ENCODE measurements around the gene ITPR1.

The ITPR1 gene

DNA sequence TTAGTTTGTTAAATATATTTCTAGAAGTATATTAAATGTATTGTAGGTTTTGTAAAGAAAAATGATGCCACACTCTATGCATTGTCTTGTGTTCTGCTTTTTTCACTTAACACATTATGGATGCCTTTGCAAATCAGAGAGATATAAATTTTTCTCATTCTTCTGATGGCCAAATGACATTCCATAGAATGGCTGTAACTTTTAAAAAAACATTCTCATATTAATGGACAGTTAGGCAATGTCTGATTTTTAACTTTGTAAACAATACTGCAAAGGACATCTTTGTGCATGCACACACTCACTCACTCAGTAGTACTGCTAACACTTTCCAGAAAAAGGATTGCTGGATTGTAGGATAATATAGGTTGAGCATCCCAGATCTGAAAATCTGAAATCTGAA lies 195.9 kb downstream of the ITPR1 start:
- DNase-seq (ENCODE audit: low spot score in 2 of 2) = no peak
- in situ Hi-C loops (cut with MboI; ENCODE audit: low sequenced_read_pairs) = no loop called here
- H3K4me1 ChIP-seq = peaks cover 7% of the 10 kb centered on the region; the same call in 1 of the 2 replicates
- no peaks in the 10 kb centered on the region for H3K27me3 ChIP-seq (ENCODE audit: low read depth)
- H3K4me3 ChIP-seq = no peak overlapping the region
- no peaks in the 10 kb centered on the region for H3K9me3 ChIP-seq
- no peaks in the 10 kb centered on the region for H3K36me3 ChIP-seq (replicated peaks)

DNA sequence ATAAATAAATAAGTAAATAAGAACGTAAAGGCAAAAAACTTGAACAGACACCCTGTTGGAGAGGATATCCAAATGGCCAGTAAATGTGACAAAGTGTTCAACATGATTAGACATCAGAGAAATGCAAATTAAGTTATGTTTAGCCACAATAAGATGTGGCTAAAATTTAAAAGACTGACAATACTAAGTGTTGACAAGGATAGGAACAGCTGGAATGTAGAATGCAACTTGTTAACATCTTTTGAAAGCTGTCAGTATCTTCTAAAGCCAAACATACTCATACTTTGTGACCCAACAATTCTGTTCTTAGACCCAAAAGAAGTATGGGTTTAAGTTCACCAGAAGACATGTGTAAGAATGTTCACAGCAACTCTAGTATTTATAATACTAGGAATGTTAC lies 197.1 kb downstream of the ITPR1 start:
- H3K36me3 ChIP-seq (replicated peaks) = no peaks in the 10 kb centered on the region
- H3K4me3 ChIP-seq = no peak overlapping the region
- DNase-seq (ENCODE audit: low spot score in 2 of 2) = no peak
- in situ Hi-C loops (cut with MboI; ENCODE audit: low sequenced_read_pairs) = no loop called here
- peaks cover 7% of the 10 kb centered on the region; the same call in 1 of the 2 replicates for H3K4me1 ChIP-seq
- H3K9me3 ChIP-seq = no peaks in the 10 kb centered on the region
- H3K27me3 ChIP-seq (ENCODE audit: low read depth) = no peaks in the 10 kb centered on the region

DNA sequence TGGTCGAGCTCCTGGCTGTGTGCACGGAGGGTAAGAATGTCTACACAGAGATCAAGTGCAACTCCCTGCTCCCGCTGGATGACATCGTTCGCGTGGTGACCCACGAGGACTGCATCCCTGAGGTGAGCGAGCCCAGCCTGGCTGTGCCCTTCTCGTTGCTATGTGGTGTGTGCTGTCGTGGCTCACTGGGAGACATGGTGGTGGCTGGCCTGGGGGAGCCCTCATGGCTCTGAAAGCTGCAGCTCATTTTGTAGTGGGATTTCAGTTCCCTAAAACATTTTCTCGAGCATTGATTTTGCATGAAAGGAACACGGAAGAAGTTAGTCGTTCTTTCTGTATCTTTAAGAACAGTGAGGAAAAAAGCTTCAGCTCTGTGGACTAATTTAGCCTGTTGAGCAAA lies 200.5 kb downstream of the ITPR1 start:
- in situ Hi-C loops (cut with MboI; ENCODE audit: low sequenced_read_pairs) = no loop called here
- Histone ChIP-seq H3K4me1 (no peaks in the 10 kb centered on the region), H3K36me3 (replicated peaks) (no peaks in the 10 kb centered on the region), H3K27me3 (ENCODE audit: low read depth) (no peaks in the 10 kb centered on the region), H3K9me3 (no peaks in the 10 kb centered on the region), H3K4me3 (no peak overlapping the region)
- DNase-seq (ENCODE audit: low spot score in 2 of 2) = no peak

DNA sequence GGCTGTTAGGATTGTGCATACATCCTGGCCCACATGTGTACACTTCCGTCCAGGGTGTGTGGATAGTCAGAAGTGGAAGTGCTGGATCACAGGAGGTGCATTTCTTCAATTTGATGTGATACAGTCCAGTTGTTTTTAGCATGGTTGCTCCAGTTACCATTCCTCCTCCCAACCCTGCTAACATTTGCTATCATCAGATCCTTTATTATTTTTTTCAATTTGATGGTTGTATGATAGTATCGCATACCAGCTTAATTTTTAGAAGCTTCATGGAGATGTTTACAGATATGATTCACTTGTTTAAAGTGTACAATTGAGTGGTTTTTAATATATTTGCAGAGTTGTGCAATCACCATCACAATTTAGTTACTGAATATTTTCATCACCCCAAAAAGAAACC lies 202.7 kb downstream of the ITPR1 start:
- H3K36me3 ChIP-seq (replicated peaks) = no peaks in the 10 kb centered on the region

DNA sequence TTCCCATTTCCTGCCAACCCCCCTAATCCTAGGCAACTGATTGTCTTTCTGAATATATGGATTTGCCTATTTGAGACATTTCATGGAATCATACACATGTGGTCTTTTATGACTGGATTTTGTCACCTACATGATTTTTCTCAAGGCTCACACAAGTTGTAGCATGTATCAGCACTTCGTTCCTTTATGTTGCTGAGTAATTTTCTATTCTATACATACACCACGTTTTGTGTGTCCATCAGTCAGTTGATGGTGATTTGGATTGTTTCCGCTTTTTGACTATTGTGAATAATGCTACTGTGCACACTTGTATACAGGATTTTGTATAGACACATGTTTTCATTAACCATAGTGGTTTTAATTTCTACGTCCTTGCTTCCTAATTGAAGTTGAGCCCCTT lies 203.1 kb downstream of the ITPR1 start:
- DNase-seq (ENCODE audit: low spot score in 2 of 2) = no peak
- Histone ChIP-seq H3K4me1 (no peaks in the 10 kb centered on the region), H3K9me3 (no peaks in the 10 kb centered on the region), H3K36me3 (replicated peaks) (no peaks in the 10 kb centered on the region), H3K4me3 (no peak overlapping the region), H3K27me3 (ENCODE audit: low read depth) (no peaks in the 10 kb centered on the region)
- in situ Hi-C loops (cut with MboI; ENCODE audit: low sequenced_read_pairs) = no loop called here

More for the DNA sequence above, 202.7 kb downstream of the ITPR1 start:
- in situ Hi-C loops (cut with MboI; ENCODE audit: low sequenced_read_pairs) = no loop called here
- DNase-seq (ENCODE audit: low spot score in 2 of 2) = no peak
- no peaks in the 10 kb centered on the region for H3K27me3 ChIP-seq (ENCODE audit: low read depth)
- H3K4me3 ChIP-seq = no peak overlapping the region
- no peaks in the 10 kb centered on the region for H3K9me3 ChIP-seq
- no peaks in the 10 kb centered on the region for H3K4me1 ChIP-seq

DNA sequence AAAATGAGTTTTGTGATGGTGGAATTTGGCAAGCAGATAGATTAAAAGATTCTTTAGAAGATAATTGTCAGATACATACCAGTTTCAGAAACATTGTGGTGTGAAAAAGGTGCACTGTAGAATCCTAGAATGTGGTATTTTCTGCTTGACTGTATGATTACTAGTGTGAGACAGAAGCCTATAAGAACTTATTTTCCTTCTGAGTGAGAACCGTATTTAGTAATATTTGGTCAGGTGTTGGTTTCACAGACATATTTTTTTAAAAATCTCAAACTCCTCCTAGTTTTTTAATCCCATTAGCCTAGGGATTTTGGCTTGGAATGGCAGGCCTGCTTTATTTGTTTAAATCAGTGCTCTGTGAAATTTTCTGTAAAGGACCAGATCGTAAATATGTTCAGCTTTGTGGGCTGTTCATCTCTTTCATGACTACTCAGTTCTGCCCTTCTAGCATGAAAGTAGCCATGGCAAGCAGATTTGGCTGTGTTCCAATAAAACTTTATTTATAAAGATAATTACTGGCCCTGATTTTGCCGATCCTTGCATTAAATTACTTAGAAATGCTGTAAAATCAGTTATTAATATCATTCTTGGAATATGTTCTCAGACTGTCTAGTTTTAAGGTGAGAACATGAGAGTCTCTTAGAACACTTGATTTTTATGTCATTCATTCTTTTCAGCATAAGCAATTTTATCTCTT lies 205.1 kb downstream of the ITPR1 start:
- Histone ChIP-seq H3K36me3 (replicated peaks) (no peaks in the 10 kb centered on the region), H3K4me1 (no peaks in the 10 kb centered on the region), H3K27me3 (ENCODE audit: low read depth) (no peaks in the 10 kb centered on the region), H3K9me3 (no peaks in the 10 kb centered on the region), H3K4me3 (no peak overlapping the region)
- DNase-seq (ENCODE audit: low spot score in 2 of 2) = no peak
- in situ Hi-C loops (cut with MboI; ENCODE audit: low sequenced_read_pairs) = no loop called here

DNA sequence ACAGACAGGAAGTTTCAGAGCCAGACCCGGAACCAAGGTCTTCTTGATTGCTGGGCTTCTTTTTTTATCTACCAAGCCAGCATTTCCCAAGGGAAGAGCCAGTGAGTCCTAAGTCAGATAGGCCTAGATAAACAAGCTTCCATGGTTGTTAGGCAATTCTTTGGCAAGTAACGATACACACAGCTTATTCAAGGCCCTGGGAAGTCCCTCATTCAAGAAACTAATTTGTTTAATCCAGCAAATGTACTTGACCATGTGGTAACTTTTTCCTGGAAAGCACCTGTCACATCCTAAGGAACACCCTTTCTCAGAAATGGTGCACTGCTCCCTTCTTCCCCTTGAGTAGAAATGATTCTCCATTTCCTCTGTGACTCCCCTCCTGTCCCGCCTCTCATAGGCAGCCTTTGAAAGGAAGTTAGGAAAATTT lies 209.9 kb downstream of the ITPR1 start:
- H3K4me3 ChIP-seq = no peak overlapping the region
- no peak for DNase-seq (ENCODE audit: low spot score in 2 of 2)
- H3K9me3 ChIP-seq = no peaks in the 10 kb centered on the region
- H3K27me3 ChIP-seq (ENCODE audit: low read depth) = no peaks in the 10 kb centered on the region
- H3K36me3 ChIP-seq (replicated peaks) = no peaks in the 10 kb centered on the region
- H3K4me1 ChIP-seq = no peaks in the 10 kb centered on the region
- in situ Hi-C loops (cut with MboI; ENCODE audit: low sequenced_read_pairs) = no loop called here

DNA sequence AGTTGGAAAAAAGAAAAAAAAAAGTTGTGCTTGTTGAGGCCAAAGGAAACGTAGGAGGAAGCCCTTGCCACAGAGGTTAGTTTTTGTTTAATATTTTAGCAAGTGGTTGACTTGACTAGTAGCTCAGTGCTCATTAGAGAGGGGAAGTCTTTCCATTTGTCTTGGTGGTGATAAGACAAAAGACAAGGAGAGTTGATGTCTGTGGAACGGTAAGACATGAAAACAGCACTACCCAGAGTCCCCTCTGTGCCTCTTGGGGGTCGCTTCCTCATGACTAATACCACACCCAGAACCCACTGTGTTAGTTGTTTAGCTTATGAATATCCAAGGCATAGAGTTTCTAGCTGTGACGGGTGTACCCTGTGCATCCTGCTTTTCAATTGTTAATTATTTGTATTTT lies 211.4 kb downstream of the ITPR1 start:
- no peak for DNase-seq (ENCODE audit: low spot score in 2 of 2)
- Histone ChIP-seq H3K9me3 (no peaks in the 10 kb centered on the region), H3K4me3 (no peak overlapping the region), H3K36me3 (replicated peaks) (no peaks in the 10 kb centered on the region), H3K4me1 (no peaks in the 10 kb centered on the region), H3K27me3 (ENCODE audit: low read depth) (no peaks in the 10 kb centered on the region)
- in situ Hi-C loops (cut with MboI; ENCODE audit: low sequenced_read_pairs) = no loop called here

DNA sequence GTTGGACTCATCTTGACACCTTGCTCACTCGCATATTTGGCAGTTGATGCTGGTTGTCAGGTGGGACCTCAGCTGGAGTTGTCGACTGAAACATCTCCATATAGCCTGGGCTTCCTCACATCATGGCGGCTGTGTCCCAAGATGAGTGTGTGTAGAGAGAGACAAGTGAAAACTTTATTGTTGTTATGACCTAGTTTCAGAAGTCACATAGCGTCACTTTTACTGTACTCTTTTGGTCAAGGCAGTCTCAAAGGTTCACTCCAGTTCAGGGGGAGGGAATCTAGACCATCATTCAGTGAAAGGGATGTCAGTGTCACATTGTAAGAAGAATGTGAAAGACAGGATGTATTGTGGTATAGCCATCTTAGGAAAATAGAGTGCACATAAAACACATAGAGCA lies 214.2 kb downstream of the ITPR1 start:
- H3K27me3 ChIP-seq (ENCODE audit: low read depth) = no peaks in the 10 kb centered on the region
- H3K9me3 ChIP-seq = no peaks in the 10 kb centered on the region
- no peaks in the 10 kb centered on the region for H3K4me1 ChIP-seq
- no peaks in the 10 kb centered on the region for H3K36me3 ChIP-seq (replicated peaks)
- no peak overlapping the region for H3K4me3 ChIP-seq
- in situ Hi-C loops (cut with MboI; ENCODE audit: low sequenced_read_pairs) = no loop called here
- no peak for DNase-seq (ENCODE audit: low spot score in 2 of 2)

DNA sequence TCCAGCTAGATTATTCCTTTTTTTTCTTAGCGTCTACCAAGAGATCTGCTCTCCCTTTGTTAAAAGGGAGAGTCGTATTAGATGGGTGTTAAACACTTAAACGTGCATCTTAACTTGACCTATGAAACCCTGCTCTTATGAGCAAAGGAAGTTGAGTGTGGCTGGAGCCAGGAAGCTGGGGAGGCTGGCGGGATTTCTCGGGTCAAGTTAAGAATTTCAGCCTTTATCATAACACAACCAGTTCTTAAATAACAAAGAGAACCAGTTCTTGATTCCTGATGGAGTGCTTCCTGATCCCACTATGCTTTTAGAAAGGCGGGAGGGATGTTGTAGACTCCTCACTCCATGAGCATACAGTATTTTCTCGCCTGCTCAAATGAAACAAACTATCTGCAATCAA lies 215.1 kb downstream of the ITPR1 start:
- no peak for DNase-seq (ENCODE audit: low spot score in 2 of 2)
- H3K4me1 ChIP-seq = no peaks in the 10 kb centered on the region
- in situ Hi-C loops (cut with MboI; ENCODE audit: low sequenced_read_pairs) = no loop called here
- no peak overlapping the region for H3K4me3 ChIP-seq
- no peaks in the 10 kb centered on the region for H3K9me3 ChIP-seq
- H3K36me3 ChIP-seq (replicated peaks) = no peaks in the 10 kb centered on the region
- H3K27me3 ChIP-seq (ENCODE audit: low read depth) = no peaks in the 10 kb centered on the region

DNA sequence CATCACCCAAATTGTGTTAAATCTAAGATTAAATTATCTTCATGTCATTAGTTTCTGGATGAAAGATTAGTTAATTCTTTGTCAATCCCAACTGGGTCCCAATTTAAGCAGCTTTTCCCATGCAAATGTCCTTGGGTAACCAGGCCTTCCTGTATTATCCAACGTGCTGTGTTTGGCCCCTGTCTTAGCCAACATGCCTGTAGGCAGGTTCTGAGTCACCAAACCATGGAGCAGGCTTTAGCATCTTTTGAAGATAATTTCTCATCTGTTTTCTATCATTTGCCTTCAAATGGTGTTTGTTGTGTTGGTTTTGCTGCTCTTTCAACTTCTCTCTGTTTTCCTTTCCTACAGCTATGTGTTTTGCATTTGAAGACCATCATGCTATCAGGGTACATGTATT lies 216.2 kb downstream of the ITPR1 start:
- H3K36me3 ChIP-seq (replicated peaks) = no peaks in the 10 kb centered on the region
- H3K9me3 ChIP-seq = no peaks in the 10 kb centered on the region
- H3K27me3 ChIP-seq (ENCODE audit: low read depth) = no peaks in the 10 kb centered on the region
- H3K4me3 ChIP-seq = no peak overlapping the region
- H3K4me1 ChIP-seq = no peaks in the 10 kb centered on the region
- in situ Hi-C loops (cut with MboI; ENCODE audit: low sequenced_read_pairs) = no loop called here
- DNase-seq (ENCODE audit: low spot score in 2 of 2) = no peak

DNA sequence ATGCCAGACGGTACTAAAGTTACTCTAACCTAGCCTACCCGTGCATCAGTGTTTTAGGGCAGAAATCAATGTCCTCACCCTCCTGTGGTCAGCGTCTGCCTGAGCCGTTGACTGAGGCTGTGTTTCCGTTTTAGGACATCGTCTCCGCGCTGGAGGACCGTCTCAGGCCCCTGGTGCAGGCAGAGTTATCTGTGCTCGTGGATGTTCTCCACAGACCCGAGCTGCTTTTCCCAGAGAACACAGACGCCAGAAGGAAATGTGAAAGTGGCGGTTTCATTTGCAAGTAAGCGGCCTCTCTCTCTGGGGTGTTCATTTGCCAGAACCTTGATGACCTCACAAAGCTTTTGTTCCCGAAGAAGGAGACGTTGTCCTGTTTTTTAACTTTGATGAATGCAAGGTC lies 217.0 kb downstream of the ITPR1 start:
- Histone ChIP-seq H3K36me3 (replicated peaks) (no peaks in the 10 kb centered on the region), H3K9me3 (no peaks in the 10 kb centered on the region)
- in situ Hi-C loops (cut with MboI; ENCODE audit: low sequenced_read_pairs) = loop anchor here (10.0 kb wide), 1 partner anchor 345 kb away; no protein-coding TSS in a partner anchor

DNA sequence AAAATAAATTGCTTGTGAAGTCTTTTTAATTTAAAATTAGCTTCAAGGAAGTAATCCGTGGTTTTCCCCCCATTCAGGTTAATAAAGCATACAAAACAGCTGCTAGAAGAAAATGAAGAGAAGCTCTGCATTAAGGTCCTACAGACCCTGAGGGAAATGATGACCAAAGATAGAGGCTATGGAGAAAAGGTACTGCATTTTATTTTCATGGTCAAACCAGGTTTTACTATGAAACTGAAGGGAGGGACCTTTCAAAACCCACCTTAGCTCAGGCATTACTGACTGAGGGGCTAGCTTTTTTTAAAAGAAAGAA lies 218.5 kb downstream of the ITPR1 start:
- Histone ChIP-seq H3K4me1 (no peaks in the 10 kb centered on the region), H3K9me3 (no peaks in the 10 kb centered on the region), H3K36me3 (replicated peaks) (no peaks in the 10 kb centered on the region), H3K27me3 (ENCODE audit: low read depth) (no peaks in the 10 kb centered on the region), H3K4me3 (no peak overlapping the region)
- no peak for DNase-seq (ENCODE audit: low spot score in 2 of 2)
- in situ Hi-C loops (cut with MboI; ENCODE audit: low sequenced_read_pairs) = loop anchor here (10.0 kb wide), 1 partner anchor 343 kb away; no protein-coding TSS in a partner anchor

More for the DNA sequence above, 217.0 kb downstream of the ITPR1 start:
- DNase-seq (ENCODE audit: low spot score in 2 of 2) = no peak
- Histone ChIP-seq H3K4me1 (no peaks in the 10 kb centered on the region), H3K27me3 (ENCODE audit: low read depth) (no peaks in the 10 kb centered on the region), H3K4me3 (no peak overlapping the region)

DNA sequence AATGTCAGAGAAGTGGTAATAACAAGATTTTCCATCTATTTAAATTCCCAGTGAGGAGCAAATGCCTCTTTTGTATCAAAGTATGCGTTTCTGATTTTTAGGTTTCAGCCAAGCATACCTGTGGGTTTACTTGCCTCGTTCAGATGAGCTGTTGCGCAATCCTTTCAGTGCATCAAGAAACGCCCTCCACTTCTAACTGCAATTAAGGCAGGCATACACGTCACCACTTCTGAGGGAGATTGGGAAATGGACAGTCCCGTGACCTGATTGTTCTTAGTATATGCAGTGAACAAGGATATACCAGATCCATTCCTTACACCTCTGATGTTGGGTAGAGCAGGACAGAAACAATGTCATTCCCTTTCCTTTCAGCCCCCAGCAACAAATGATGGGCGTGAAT lies 219.0 kb downstream of the ITPR1 start:
- Histone ChIP-seq H3K9me3 (no peaks in the 10 kb centered on the region), H3K36me3 (replicated peaks) (no peaks in the 10 kb centered on the region), H3K27me3 (ENCODE audit: low read depth) (no peaks in the 10 kb centered on the region), H3K4me1 (no peaks in the 10 kb centered on the region), H3K4me3 (no peak overlapping the region)
- no peak for DNase-seq (ENCODE audit: low spot score in 2 of 2)
- in situ Hi-C loops (cut with MboI; ENCODE audit: low sequenced_read_pairs) = loop anchor here (10.0 kb wide), 1 partner anchor 343 kb away; no protein-coding TSS in a partner anchor

DNA sequence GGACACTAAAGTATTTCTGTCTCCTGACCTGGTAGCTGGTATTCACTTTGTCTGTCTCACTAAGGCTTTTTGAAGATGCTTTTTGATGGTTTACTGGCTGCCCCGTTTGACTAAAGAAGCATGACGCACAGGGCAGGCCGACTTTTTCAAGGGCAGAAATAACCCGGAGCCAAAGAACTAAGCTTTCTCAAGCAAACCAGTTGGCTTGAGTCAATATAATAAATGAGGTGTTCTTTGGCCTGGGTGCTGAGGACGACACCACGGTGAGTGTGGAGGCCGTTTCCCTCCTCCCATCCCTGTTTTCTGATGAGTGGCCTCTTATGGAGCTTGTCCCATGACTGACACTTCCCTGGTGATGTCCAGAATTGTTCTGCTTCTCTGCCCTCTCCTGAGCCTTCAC lies 220.9 kb downstream of the ITPR1 start:
- Histone ChIP-seq H3K4me1 (no peaks in the 10 kb centered on the region), H3K36me3 (replicated peaks) (no peaks in the 10 kb centered on the region), H3K27me3 (ENCODE audit: low read depth) (no peaks in the 10 kb centered on the region), H3K9me3 (no peaks in the 10 kb centered on the region), H3K4me3 (no peak overlapping the region)
- in situ Hi-C loops (cut with MboI; ENCODE audit: low sequenced_read_pairs) = loop anchor here (10.0 kb wide), 1 partner anchor 341 kb away; no protein-coding TSS in a partner anchor
- DNase-seq (ENCODE audit: low spot score in 2 of 2) = no peak
